Panc1 (cell line): ENCODE results near the gene ATXN1. TPM values are rescaled to one million over a fixed set of nuclear protein-coding genes. Genes with fewer than 3 reads are reported as not detected.

Experiments used
- ATAC-seq: fragments of 200-7000 bp; cut with Tn5 transposase; 2 replicates; pipeline ENCODE4 v1.9.1; 2020; ENCODE audit warnings: mild to moderate bottlenecking, moderate library complexity
- BruUV-seq: library from RNA; stranded (reverse); fragments of 400-500 nt; replicated peaks from 2 replicates; lab custom pipeline; 2021; lab: Mats Ljungman, UMichigan
- CTCF ChIA-PET: fragments of 300-600 bp; sonication (Branson Sonifier 250); formaldehyde crosslinking; loops from one replicate; lab custom pipeline; 2022; ENCODE audit warnings: antibody characterized with exemption; lab: Charles Lee
- POLR2A ChIA-PET: fragments of 300-600 bp; sonication (Branson Sonifier 250); formaldehyde crosslinking; loops from one replicate; lab custom pipeline; 2022; ENCODE audit warnings: antibody characterized with exemption; lab: Charles Lee
- DNase-seq: peaks from one replicate; pipeline ENCODE4 v3.0.0-alpha.2; 2010; ENCODE audit warnings: low read depth, low spot score
- H3K27ac ChIP-seq: 2 replicates; pipeline ENCODE4 v1.5.1; 2011; ENCODE audit warnings: mild to moderate bottlenecking, low read length, inconsistent platforms
- H3K27me3 ChIP-seq: fragments of 200-500 bp; sonication (Bioruptor generic); 2 replicates; pipeline ENCODE4 v1.6.0; 2014; ENCODE audit warnings: low read length, inconsistent platforms; ENCODE audit not compliant: control insufficient read depth, insufficient read depth
- H3K36me3 ChIP-seq: fragments of 200-500 bp; sonication (Bioruptor generic); 2 replicates; pipeline ENCODE4 v1.5.1; 2014; ENCODE audit warnings: inconsistent platforms, mild to moderate bottlenecking, low read length, moderate library complexity; ENCODE audit not compliant: control insufficient read depth, insufficient read depth
- H3K4me1 ChIP-seq: 2 replicates; pipeline ENCODE4 v1.5.1; 2011; ENCODE audit warnings: inconsistent platforms, mild to moderate bottlenecking, low read length, moderate library complexity; ENCODE audit not compliant: control insufficient read depth, insufficient read depth
- H3K4me3 ChIP-seq, 2 experiments: 2 replicates each; pipeline ENCODE4 v1.5.1; 2011 to 2012; ENCODE audit warnings: low read depth in 2 of 2, low read length in 2 of 2, mild to moderate bottlenecking in 2 of 2, inconsistent platforms in 1 of 2, moderate library complexity in 1 of 2
- H3K9me3 ChIP-seq: fragments of 200-500 bp; sonication (Bioruptor generic); 2 replicates; pipeline ENCODE4 v1.5.1; 2014; ENCODE audit warnings: low read depth, mild to moderate bottlenecking, inconsistent platforms, low read length, moderate library complexity; ENCODE audit not compliant: control insufficient read depth, insufficient read depth
- CTCF ChIP-seq: fragments of 450-650 bp; IDR thresholded peaks from 2 replicates; pipeline ENCODE4 v1.5.1; 2017; ENCODE audit warnings: mild to moderate bottlenecking
- POLR2AphosphoS5 ChIP-seq: IDR thresholded peaks from 2 replicates; pipeline ENCODE4 v1.6.1; 2012; ENCODE audit warnings: mild to moderate bottlenecking, low read depth, low read length, moderate library complexity
- REST ChIP-seq, 2 experiments: IDR thresholded peaks; 2 replicates each; pipeline ENCODE4 v1.6.1; 2011 to 2012; ENCODE audit warnings: low read depth in 2 of 2, control low read depth in 1 of 2, low read length in 1 of 2, mild to moderate bottlenecking in 1 of 2, moderate library complexity in 1 of 2; ENCODE audit not compliant: insufficient read depth in 1 of 2
- SIN3A ChIP-seq: IDR thresholded peaks from 2 replicates; pipeline ENCODE4 v1.6.1; 2012; ENCODE audit warnings: low read depth, mild to moderate bottlenecking, low read length, moderate library complexity, borderline replicate concordance; ENCODE audit not compliant: insufficient read depth
- TCF7L2 ChIP-seq: IDR thresholded peaks from 2 replicates; pipeline ENCODE4 v1.6.1; 2011; ENCODE audit warnings: mild to moderate bottlenecking, low read depth, low read length, inconsistent platforms
- in situ Hi-C: cut with HindIII; loops from 2 replicates; pipeline ENCODE4 v1.10.0; 2016; ENCODE audit warnings: low sequenced_read_pairs, low pct_unique_long_range_greater_than_20kb
- intact Hi-C: fragments of 100-400 bp; cut with micrococcal nuclease; formaldehyde crosslinking; loops from one replicate; pipeline ENCODE4 v1.10.0; 2022; ENCODE audit not compliant: unreplicated experiment
- total RNA-seq: library from RNA; stranded (reverse); gene quantifications from one replicate; pipeline ENCODE4 v1.2.1, GENCODE V29; 2021; ENCODE audit not compliant: unreplicated experiment

Gene ATXN1
- total RNA-seq, 1 experiment from 2014 or later = 67.1 TPM

GRCh38 chr6:16634855-16635254 lies 126.4 kb downstream of the ATXN1 start:
- BruUV-seq = no TSS peak
- Histone ChIP-seq H3K9me3 (no peaks in the 10 kb centered on the region), H3K27ac (no peak overlapping the region), H3K27me3 (no peaks in the 10 kb centered on the region), H3K4me3 (no peak overlapping the region), H3K4me1 (peaks cover 13% of the 10 kb centered on the region), H3K36me3 (no peaks in the 10 kb centered on the region)
- in situ Hi-C loops (no loop called here), intact Hi-C loops (no loop called here)
- ATAC-seq = no peak
- POLR2A ChIA-PET = no interaction called here
- no peak for DNase-seq
- no peak for TF ChIP-seq REST (IDR thresholded peaks at IDR 0.05; ENCODE audit: insufficient read depth in 1 of 2, low read depth in 2 of 2, low read length in 1 of 2)
- no peak for TF ChIP-seq SIN3A
- TF ChIP-seq CTCF = no peak
- TF ChIP-seq POLR2AphosphoS5 = no peak
- TF ChIP-seq TCF7L2 = no peak
- CTCF ChIA-PET = no interaction called here

- intact Hi-C loops (no loop called here), in situ Hi-C loops (no loop called here)
- ATAC-seq (no peak), DNase-seq (no peak)
- POLR2A ChIA-PET = no interaction called here
- Histone ChIP-seq H3K27me3 (no peaks in the 10 kb centered on the region), H3K27ac (no peak overlapping the region), H3K9me3 (no peaks in the 10 kb centered on the region), H3K36me3 (no peaks in the 10 kb centered on the region), H3K4me3 (no peak overlapping the region), H3K4me1 (peaks cover 9% of the 10 kb centered on the region)
- BruUV-seq = no TSS peak
- TF ChIP-seq TCF7L2 (no peak), CTCF (no peak), SIN3A (no peak)
- CTCF ChIA-PET = no interaction called here
These were observed 127.3 kb downstream of the ATXN1 start for GRCh38 chr6:16633961-16634360.

GRCh38 chr6:16633465-16633864 lies 127.8 kb downstream of the ATXN1 start:
- POLR2A ChIA-PET = no interaction called here

More at GRCh38 chr6:16633465-16633864, 127.8 kb downstream of the ATXN1 start:
- CTCF ChIA-PET = no interaction called here
- Histone ChIP-seq H3K9me3 (no peaks in the 10 kb centered on the region), H3K4me3 (no peak overlapping the region), H3K4me1 (peaks cover 9% of the 10 kb centered on the region), H3K27me3 (no peaks in the 10 kb centered on the region), H3K27ac (no peak overlapping the region), H3K36me3 (no peaks in the 10 kb centered on the region)
- no peak for TF ChIP-seq CTCF
- no peak for TF ChIP-seq POLR2AphosphoS5
- TF ChIP-seq REST (IDR thresholded peaks at IDR 0.05; ENCODE audit: insufficient read depth in 1 of 2, low read depth in 2 of 2, low read length in 1 of 2) = no peak
- no peak for TF ChIP-seq SIN3A
- TF ChIP-seq TCF7L2 = no peak
- no peak for ATAC-seq
- DNase-seq = no peak
- BruUV-seq = no TSS peak
- intact Hi-C loops (no loop called here), in situ Hi-C loops (no loop called here)
